HEK293T (cell line): ENCODE measurements around the gene FKBP2.

Experiments
- BHLHE40 ChIP-seq: fragments of 450-650 bp; IDR thresholded peaks from 2 replicates; pipeline ENCODE4 v1.6.1; 2016; ENCODE audit warnings: mild to moderate bottlenecking, moderate library complexity, borderline replicate concordance
- ELF4 ChIP-seq: fragments of 450-650 bp; IDR thresholded peaks from 2 replicates; pipeline ENCODE4 v1.6.1; 2017; ENCODE audit warnings: antibody characterized with exemption
- FOXA1 ChIP-seq: fragments of 450-650 bp; IDR thresholded peaks from 2 replicates; pipeline ENCODE4 v1.6.1; 2016; ENCODE audit warnings: mild to moderate bottlenecking
- FOXK2 ChIP-seq: fragments of 450-650 bp; IDR thresholded peaks from 2 replicates; pipeline ENCODE4 v1.6.1; 2016; ENCODE audit warnings: mild to moderate bottlenecking
- FOXM1 ChIP-seq: fragments of 450-650 bp; IDR thresholded peaks from 2 replicates; pipeline ENCODE4 v1.6.1; 2017; ENCODE audit warnings: mild to moderate bottlenecking, borderline replicate concordance
- LEF1 ChIP-seq: fragments of 450-650 bp; IDR thresholded peaks from 2 replicates; pipeline ENCODE4 v1.6.1; 2017; ENCODE audit warnings: mild to moderate bottlenecking, borderline replicate concordance
- PKNOX1 ChIP-seq: fragments of 450-650 bp; IDR thresholded peaks from 2 replicates; pipeline ENCODE4 v1.6.1; 2016
- SP1 ChIP-seq: fragments of 450-650 bp; IDR thresholded peaks from 2 replicates; pipeline ENCODE4 v1.6.1; 2017
- TARDBP ChIP-seq: fragments of 450-650 bp; IDR thresholded peaks from 2 replicates; pipeline ENCODE4 v1.6.1; 2016

DNA sequence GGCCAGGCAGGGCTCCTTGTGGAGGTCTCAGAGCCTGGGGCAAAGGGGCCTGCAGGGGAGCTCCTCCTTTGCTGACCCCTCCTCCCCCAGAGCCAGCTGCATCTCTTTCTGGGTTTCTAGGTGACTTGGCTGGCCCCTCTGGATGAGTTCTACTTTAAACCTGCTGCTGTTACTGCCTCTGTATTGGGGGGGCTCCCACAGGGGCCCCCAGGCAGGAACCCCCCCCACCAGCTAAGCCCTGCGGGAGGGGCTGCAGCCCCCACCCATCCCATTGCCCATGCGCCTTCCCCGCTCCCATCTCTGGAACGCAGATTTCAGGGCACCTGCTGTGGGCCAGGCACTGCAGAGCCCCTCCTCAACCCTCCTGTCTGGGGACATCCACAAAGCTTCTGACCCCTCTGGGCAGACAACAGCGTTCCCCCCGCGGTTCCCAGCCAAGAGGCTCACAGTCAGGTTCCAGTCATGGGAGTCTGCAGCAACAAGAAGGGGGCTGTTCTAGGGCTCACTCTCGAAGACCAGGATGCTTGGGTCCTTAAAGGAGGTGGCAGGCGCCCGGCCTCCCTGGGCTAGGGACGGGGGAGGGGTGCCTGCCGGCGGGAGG lies 9.6 kb downstream of the FKBP2 start:
- no peak for TF ChIP-seq FOXA1
- no peak for TF ChIP-seq LEF1
- TF ChIP-seq SP1: no peak
- TF ChIP-seq BHLHE40: no peak
- TF ChIP-seq ELF4: no peak
- no peak for TF ChIP-seq FOXM1
- no peak for TF ChIP-seq FOXK2
- no peak for TF ChIP-seq PKNOX1
- no peak for TF ChIP-seq TARDBP
